Right kidney (tissue), 1 donor: Measurements from ENCODE around the gene DTNB.

ENCODE experiments used
- DNase-seq: peaks from one replicate; pipeline ENCODE4 v3.0.0-alpha.2; 2016

Gene DTNB

GRCh38 chr2:25454824-25455611, 218.4 kb downstream of the DTNB start:
- DNase-seq, result no peak

- no peak for DNase-seq
Measured at GRCh38 chr2:25453199-25453905, 220.0 kb downstream of the DTNB start.

- DNase-seq, result no peak
Measured at GRCh38 chr2:25448808-25449207, 224.6 kb downstream of the DTNB start.

GRCh38 chr2:25447018-25447417, 226.4 kb downstream of the DTNB start:
- DNase-seq, result no peak

GRCh38 chr2:25446122-25446521, 227.3 kb downstream of the DTNB start:
- no peak for DNase-seq

- DNase-seq, result no peak
Measured at GRCh38 chr2:25445464-25445863, 227.9 kb downstream of the DTNB start.

GRCh38 chr2:25444608-25445270, 228.6 kb downstream of the DTNB start:
- DNase-seq, result no peak

GRCh38 chr2:25443766-25444165, 229.6 kb downstream of the DTNB start:
- no peak for DNase-seq

- DNase-seq, result no peak
Measured at GRCh38 chr2:25441353-25441752, 232.0 kb downstream of the DTNB start.

GRCh38 chr2:25438793-25439192, 234.6 kb downstream of the DTNB start:
- DNase-seq, result no peak

- no peak for DNase-seq
Measured at GRCh38 chr2:25437881-25438662, 235.3 kb downstream of the DTNB start.

GRCh38 chr2:25435421-25435820, 238.0 kb downstream of the DTNB start:
- DNase-seq, result no peak

GRCh38 chr2:25431604-25432003, 241.8 kb downstream of the DTNB start:
- no peak for DNase-seq

- no peak for DNase-seq
Measured at GRCh38 chr2:25430556-25430955, 242.8 kb downstream of the DTNB start.

- no peak for DNase-seq
Measured at GRCh38 chr2:25426326-25426725, 247.1 kb downstream of the DTNB start.

GRCh38 chr2:25424426-25425028, 248.8 kb downstream of the DTNB start:
- DNase-seq, result no peak

- DNase-seq, result no peak
Measured at GRCh38 chr2:25421820-25422411, 251.5 kb downstream of the DTNB start.

GRCh38 chr2:25421289-25421688, 252.1 kb downstream of the DTNB start:
- DNase-seq, result no peak

GRCh38 chr2:25420820-25421237, 252.5 kb downstream of the DTNB start:
- DNase-seq, result no peak

- DNase-seq, result no peak
Measured at GRCh38 chr2:25419678-25420242, 253.6 kb downstream of the DTNB start.

GRCh38 chr2:25418944-25419677, 254.3 kb downstream of the DTNB start:
- no peak for DNase-seq
